ENCODE measurements around the gene CMPK1.

CMPK1 gene

GRCh38 chr1:47334765-47335435 is 1.3 kb downstream of the CMPK1 start:
- Histone ChIP-seq H4K91ac (ENCODE audit: low read depth, low read length, poor library complexity) (no peak overlapping the region), H2AFZ (ENCODE audit: low read length) (peak overlapping the region; percentile 90), H3K4me2 (ENCODE audit: insufficient read depth, low read length, poor library complexity, severe bottlenecking) (peak overlapping the region; percentile 78), H3K9ac (ENCODE audit: low read depth, low read length, poor library complexity) (no peak overlapping the region), H2AK5ac (ENCODE audit: low read depth, low read length) (no peak overlapping the region), H3K4me3 (ENCODE audit: low read length in 2 of 2) (peak overlapping the region; percentile 67 to 97), H2BK15ac (ENCODE audit: low read length) (no peak overlapping the region), H3K4ac (ENCODE audit: low read length) (no peak overlapping the region), H3K9me3 (replicated peaks in 1 of 2; ENCODE audit: control insufficient read depth in 2 of 2, insufficient read depth in 1 of 2, low read depth in 1 of 2, low read length in 2 of 2) (no peaks in the 10 kb centered on the region), H3K27me3 (ENCODE audit: control insufficient read depth in 3 of 3, insufficient read depth in 3 of 3, low read depth in 1 of 3, low read length in 3 of 3) (no peaks in the 10 kb centered on the region), H2BK5ac (ENCODE audit: low read length) (no peak overlapping the region), H3K4me1 (ENCODE audit: control insufficient read depth in 2 of 2, insufficient read depth in 1 of 2, low read depth in 1 of 2, low read length in 2 of 2) (peaks cover 0 to 4% of the 10 kb centered on the region in 2 donors), H3K79me1 (ENCODE audit: low read depth, low read length) (peaks cover 7% of the 10 kb centered on the region), H2BK120ac (ENCODE audit: low read depth, low read length) (no peak overlapping the region), H4K8ac (ENCODE audit: low read depth, low read length) (no peak overlapping the region), H3K18ac (ENCODE audit: low read length) (no peak overlapping the region), H3K23ac (ENCODE audit: low read depth, low read length, poor library complexity) (no peak overlapping the region), H3K14ac (ENCODE audit: low read length) (no peak overlapping the region), H3K27ac (replicated peaks; ENCODE audit: low read length) (peak overlapping the region; percentile 91), H2BK12ac (ENCODE audit: low read length) (no peak overlapping the region), H3K36me3 (replicated peaks in 1 of 2; ENCODE audit: control insufficient read depth in 2 of 2, insufficient read depth in 2 of 2, low read length in 2 of 2) (peaks cover 0 to 13% of the 10 kb centered on the region in 2 donors)
- DNase-seq (ENCODE audit: low spot score) = no peak
- no CpG with 5 or more reads among the region's 9 CpGs for WGBS, 2 donors (ENCODE audit: extremely low coverage in 2 of 2, insufficient read length in 2 of 2, insufficient replicate concordance in 1 of 2)

GRCh38 chr1:47337350-47337749 is 3.8 kb downstream of the CMPK1 start:
- Histone ChIP-seq H3K9me3 (replicated peaks in 1 of 2; ENCODE audit: control insufficient read depth in 2 of 2, insufficient read depth in 1 of 2, low read depth in 1 of 2, low read length in 2 of 2) (no peaks in the 10 kb centered on the region), H3K36me3 (replicated peaks in 1 of 2; ENCODE audit: control insufficient read depth in 2 of 2, insufficient read depth in 2 of 2, low read length in 2 of 2) (peaks cover 0 to 27% of the 10 kb centered on the region in 2 donors), H2BK5ac (ENCODE audit: low read length) (no peak overlapping the region), H2BK120ac (ENCODE audit: low read depth, low read length) (no peak overlapping the region), H3K9ac (ENCODE audit: low read depth, low read length, poor library complexity) (no peak overlapping the region), H2AK5ac (ENCODE audit: low read depth, low read length) (no peak overlapping the region), H3K27ac (replicated peaks; ENCODE audit: low read length) (no peak overlapping the region), H2AFZ (ENCODE audit: low read length) (no peak overlapping the region), H2BK12ac (ENCODE audit: low read length) (no peak overlapping the region), H2BK15ac (ENCODE audit: low read length) (no peak overlapping the region), H3K4me1 (ENCODE audit: control insufficient read depth in 2 of 2, insufficient read depth in 1 of 2, low read depth in 1 of 2, low read length in 2 of 2) (peaks cover 0 to 3% of the 10 kb centered on the region in 2 donors), H3K4me2 (ENCODE audit: insufficient read depth, low read length, poor library complexity, severe bottlenecking) (no peak overlapping the region), H4K8ac (ENCODE audit: low read depth, low read length) (no peak overlapping the region), H3K4me3 (ENCODE audit: low read length in 2 of 2) (no peak overlapping the region), H3K4ac (ENCODE audit: low read length) (no peak overlapping the region), H3K14ac (ENCODE audit: low read length) (no peak overlapping the region), H3K79me1 (ENCODE audit: low read depth, low read length) (peaks cover 7% of the 10 kb centered on the region), H3K27me3 (ENCODE audit: control insufficient read depth in 3 of 3, insufficient read depth in 3 of 3, low read depth in 1 of 3, low read length in 3 of 3) (no peaks in the 10 kb centered on the region), H3K23ac (ENCODE audit: low read depth, low read length, poor library complexity) (no peak overlapping the region), H4K91ac (ENCODE audit: low read depth, low read length, poor library complexity) (no peak overlapping the region), H3K18ac (ENCODE audit: low read length) (no peak overlapping the region)
- DNase-seq (ENCODE audit: low spot score) = no peak
- WGBS, 2 donors (ENCODE audit: extremely low coverage in 2 of 2, insufficient read length in 2 of 2, insufficient replicate concordance in 1 of 2) = no CpG with 5 or more reads among the region's 6 CpGs

- Histone ChIP-seq H4K8ac (ENCODE audit: low read depth, low read length) (no peak overlapping the region), H2BK120ac (ENCODE audit: low read depth, low read length) (no peak overlapping the region), H3K4me1 (ENCODE audit: control insufficient read depth in 2 of 2, insufficient read depth in 1 of 2, low read depth in 1 of 2, low read length in 2 of 2) (no peaks in the 10 kb centered on the region), H3K14ac (ENCODE audit: low read length) (no peak overlapping the region), H3K9me3 (replicated peaks in 1 of 2; ENCODE audit: control insufficient read depth in 2 of 2, insufficient read depth in 1 of 2, low read depth in 1 of 2, low read length in 2 of 2) (no peaks in the 10 kb centered on the region), H3K27me3 (ENCODE audit: control insufficient read depth in 3 of 3, insufficient read depth in 3 of 3, low read depth in 1 of 3, low read length in 3 of 3) (no peaks in the 10 kb centered on the region), H3K36me3 (replicated peaks in 1 of 2; ENCODE audit: control insufficient read depth in 2 of 2, insufficient read depth in 2 of 2, low read length in 2 of 2) (peaks cover 0 to 27% of the 10 kb centered on the region in 2 donors), H2BK5ac (ENCODE audit: low read length) (no peak overlapping the region), H3K4me3 (ENCODE audit: low read length in 2 of 2) (no peak overlapping the region), H2BK15ac (ENCODE audit: low read length) (no peak overlapping the region), H3K27ac (replicated peaks; ENCODE audit: low read length) (no peak overlapping the region), H3K23ac (ENCODE audit: low read depth, low read length, poor library complexity) (no peak overlapping the region), H2AK5ac (ENCODE audit: low read depth, low read length) (no peak overlapping the region), H3K18ac (ENCODE audit: low read length) (no peak overlapping the region), H3K4ac (ENCODE audit: low read length) (no peak overlapping the region), H2AFZ (ENCODE audit: low read length) (no peak overlapping the region), H4K91ac (ENCODE audit: low read depth, low read length, poor library complexity) (no peak overlapping the region), H2BK12ac (ENCODE audit: low read length) (no peak overlapping the region), H3K79me1 (ENCODE audit: low read depth, low read length) (peaks cover 7% of the 10 kb centered on the region), H3K9ac (ENCODE audit: low read depth, low read length, poor library complexity) (no peak overlapping the region), H3K4me2 (ENCODE audit: insufficient read depth, low read length, poor library complexity, severe bottlenecking) (no peak overlapping the region)
- DNase-seq (ENCODE audit: low spot score) = no peak
These were observed 4.9 kb downstream of the CMPK1 start for GRCh38 chr1:47338249-47339077.

GRCh38 chr1:47340227-47340626 is 6.6 kb downstream of the CMPK1 start:
- Histone ChIP-seq H3K79me1 (ENCODE audit: low read depth, low read length) (peaks cover 2% of the 10 kb centered on the region), H4K91ac (ENCODE audit: low read depth, low read length, poor library complexity) (no peak overlapping the region), H2BK15ac (ENCODE audit: low read length) (no peak overlapping the region), H2BK5ac (ENCODE audit: low read length) (no peak overlapping the region), H4K8ac (ENCODE audit: low read depth, low read length) (no peak overlapping the region), H2BK120ac (ENCODE audit: low read depth, low read length) (no peak overlapping the region), H3K4ac (ENCODE audit: low read length) (no peak overlapping the region), H3K4me1 (ENCODE audit: control insufficient read depth in 2 of 2, insufficient read depth in 1 of 2, low read depth in 1 of 2, low read length in 2 of 2) (no peaks in the 10 kb centered on the region), H3K27ac (replicated peaks; ENCODE audit: low read length) (no peak overlapping the region), H3K36me3 (replicated peaks in 1 of 2; ENCODE audit: control insufficient read depth in 2 of 2, insufficient read depth in 2 of 2, low read length in 2 of 2) (peaks cover 2 to 30% of the 10 kb centered on the region in 2 donors), H3K9ac (ENCODE audit: low read depth, low read length, poor library complexity) (no peak overlapping the region), H2BK12ac (ENCODE audit: low read length) (no peak overlapping the region), H3K18ac (ENCODE audit: low read length) (no peak overlapping the region), H3K9me3 (replicated peaks in 1 of 2; ENCODE audit: control insufficient read depth in 2 of 2, insufficient read depth in 1 of 2, low read depth in 1 of 2, low read length in 2 of 2) (no peaks in the 10 kb centered on the region), H2AK5ac (ENCODE audit: low read depth, low read length) (no peak overlapping the region), H3K27me3 (ENCODE audit: control insufficient read depth in 3 of 3, insufficient read depth in 3 of 3, low read depth in 1 of 3, low read length in 3 of 3) (no peaks in the 10 kb centered on the region), H2AFZ (ENCODE audit: low read length) (no peak overlapping the region), H3K4me3 (ENCODE audit: low read length in 2 of 2) (no peak overlapping the region), H3K4me2 (ENCODE audit: insufficient read depth, low read length, poor library complexity, severe bottlenecking) (no peak overlapping the region), H3K23ac (ENCODE audit: low read depth, low read length, poor library complexity) (no peak overlapping the region), H3K14ac (ENCODE audit: low read length) (no peak overlapping the region)
- no peak for DNase-seq (ENCODE audit: low spot score)
- WGBS, 2 donors (ENCODE audit: extremely low coverage in 2 of 2, insufficient read length in 2 of 2, insufficient replicate concordance in 1 of 2) = no CpG with 5 or more reads among the region's 4 CpGs
